GM04503 (cell line): ENCODE results near the gene EYA2.
"Not testable (repeated sequence)": the region's sequence is repeated elsewhere in the genome, so short reads cannot be mapped to it uniquely, and the experiment has no call there.

Source experiments
- DNase-seq: peaks from one replicate; pipeline ENCODE4 v3.0.0-alpha.2; 2012; ENCODE audit warnings: low read depth

EYA2 gene

GRCh38 chr20:46897328-46897880 is 2.8 kb downstream of the EYA2 start:
- DNase-seq, result no peak

- DNase-seq, result no peak
These were observed 3.8 kb downstream of the EYA2 start for GRCh38 chr20:46898423-46898822.

- no peak for DNase-seq
These were observed 5.0 kb downstream of the EYA2 start for GRCh38 chr20:46899621-46900020.

GRCh38 chr20:46900086-46900485 is 5.4 kb downstream of the EYA2 start:
- DNase-seq, result no peak

GRCh38 chr20:46900826-46901225 is 6.2 kb downstream of the EYA2 start:
- no peak for DNase-seq

GRCh38 chr20:46901638-46902037 is 7.0 kb downstream of the EYA2 start:
- DNase-seq, result no peak

- DNase-seq, result no peak
These were observed 8.6 kb downstream of the EYA2 start for GRCh38 chr20:46903256-46903655.

- no peak for DNase-seq
These were observed 9.3 kb downstream of the EYA2 start for GRCh38 chr20:46903937-46904336.

- peak; percentile 26 for DNase-seq
These were observed 10.9 kb downstream of the EYA2 start for GRCh38 chr20:46905364-46906125.

GRCh38 chr20:46913329-46914044 is 18.8 kb downstream of the EYA2 start:
- DNase-seq, result no peak

- no peak for DNase-seq
These were observed 20.2 kb downstream of the EYA2 start for GRCh38 chr20:46914789-46915379.

GRCh38 chr20:46915575-46916257 is 21.1 kb downstream of the EYA2 start:
- no peak for DNase-seq

- no peak for DNase-seq
These were observed 21.6 kb downstream of the EYA2 start for GRCh38 chr20:46916258-46916603.

GRCh38 chr20:46917155-46917554 is 22.5 kb downstream of the EYA2 start:
- no peak for DNase-seq

GRCh38 chr20:46920114-46920513 is 25.5 kb downstream of the EYA2 start:
- no peak for DNase-seq

- not testable (repeated sequence) for DNase-seq
These were observed 28.2 kb downstream of the EYA2 start for GRCh38 chr20:46922841-46923240.

GRCh38 chr20:46923550-46923949 is 28.9 kb downstream of the EYA2 start:
- no peak for DNase-seq

GRCh38 chr20:46928580-46929132 is 34.0 kb downstream of the EYA2 start:
- DNase-seq, result peak; percentile 22

GRCh38 chr20:46929902-46930301 is 35.3 kb downstream of the EYA2 start:
- DNase-seq, result no peak

GRCh38 chr20:46930640-46931339 is 36.1 kb downstream of the EYA2 start:
- no peak for DNase-seq

- peak; percentile 61 for DNase-seq
These were observed 37.1 kb downstream of the EYA2 start for GRCh38 chr20:46931699-46932098.
